ENCODE results near the gene IST1.
"Not testable (repeated sequence)": the region's sequence is repeated elsewhere in the genome, so short reads cannot be mapped to it uniquely, and the experiment has no call there.

IST1 gene

GRCh38 chr16:71882505-71883167, 12.7 kb upstream of the IST1 start:
- no peak for DNase-seq (ENCODE audit: low read depth)

- DNase-seq (ENCODE audit: low read depth), result no peak
Observed at GRCh38 chr16:71883168-71883848, 12.0 kb upstream of the IST1 start.

- no peak for DNase-seq (ENCODE audit: low read depth)
Observed at GRCh38 chr16:71883849-71884638, 11.3 kb upstream of the IST1 start, which contains the start of gene ZNF821. Gene ZNF821, minus strand, starts transcription at chr16:71884182. Its CDS starts 4,236 bp downstream, at chr16:71879946.

GRCh38 chr16:71885261-71885650, 10.1 kb upstream of the IST1 start:
- no peak for DNase-seq (ENCODE audit: low read depth)

GRCh38 chr16:71889147-71889546, 6.2 kb upstream of the IST1 start:
- no peak for DNase-seq (ENCODE audit: low read depth)

- DNase-seq (ENCODE audit: low read depth), result no peak
Observed at GRCh38 chr16:71893888-71894228, 1.5 kb upstream of the IST1 start.

GRCh38 chr16:71894229-71894920, 956 bp upstream of the IST1 start:
- no peak for DNase-seq (ENCODE audit: low read depth)

- no peak for DNase-seq (ENCODE audit: low read depth)
Observed at GRCh38 chr16:71895679-71896365, 491 bp downstream of the IST1 start.

GRCh38 chr16:71896764-71897368, 1.5 kb downstream of the IST1 start:
- no peak for DNase-seq (ENCODE audit: low read depth)

GRCh38 chr16:71899171-71899570, 3.8 kb downstream of the IST1 start:
- no peak for DNase-seq (ENCODE audit: low read depth)

- DNase-seq (ENCODE audit: low read depth), result no peak
Observed at GRCh38 chr16:71902656-71903365, 7.5 kb downstream of the IST1 start.

GRCh38 chr16:71903608-71904007, 8.3 kb downstream of the IST1 start:
- DNase-seq (ENCODE audit: low read depth), result no peak

- DNase-seq (ENCODE audit: low read depth), result no peak
Observed at GRCh38 chr16:71904239-71904638, 8.9 kb downstream of the IST1 start.

GRCh38 chr16:71905765-71906164, 10.4 kb downstream of the IST1 start:
- not testable (repeated sequence) for DNase-seq (ENCODE audit: low read depth)

GRCh38 chr16:71911121-71911520, 15.8 kb downstream of the IST1 start:
- no peak for DNase-seq (ENCODE audit: low read depth)

- no peak for DNase-seq (ENCODE audit: low read depth)
Observed at GRCh38 chr16:71912534-71913275, 17.4 kb downstream of the IST1 start.

GRCh38 chr16:71914802-71915201, 19.5 kb downstream of the IST1 start:
- no peak for DNase-seq (ENCODE audit: low read depth)

- DNase-seq (ENCODE audit: low read depth), result no peak
Observed at GRCh38 chr16:71915350-71915749, 20.0 kb downstream of the IST1 start.

GRCh38 chr16:71916397-71916920, 21.1 kb downstream of the IST1 start:
- no peak for DNase-seq (ENCODE audit: low read depth)

- no peak for DNase-seq (ENCODE audit: low read depth)
Observed at GRCh38 chr16:71917900-71918299, 22.6 kb downstream of the IST1 start.

All from HS-5 (cell line).